Right lobe of liver (tissue), 6 donors: ENCODE data around the gene NDUFS3. TPM values are rescaled to one million over a fixed set of nuclear protein-coding genes. Genes with fewer than 3 reads are reported as not detected.
A peak's percentile ranks its signal among the peaks of the same experiment; 100 is the strongest.

ENCODE experiments used
- ATAC-seq, 4 donors: fragments of 200-7000 bp; cut with Tn5 transposase; one replicate each; pipeline ENCODE4 v1.9.1; 2020; ENCODE audit warnings: mild to moderate bottlenecking in 4 of 4, moderate library complexity in 4 of 4
- DNase-seq, 3 donors: peaks; one replicate each; pipeline ENCODE4 v3.0.0-alpha.2; 2020
- H3K27ac ChIP-seq, 3 donors: fragments of 200-600 bp; one replicate each; pipeline ENCODE4 v1.8.0; 2022
- H3K27me3 ChIP-seq, 2 donors: fragments of 200-600 bp; one replicate each; pipeline ENCODE4 v1.8.0; 2022
- H3K36me3 ChIP-seq, 4 donors: fragments of 200-600 bp; sonication (generic) in 1 of 4; one replicate each; pipeline versions ENCODE4 v1.5.1 to v1.8.0; 2017 to 2022; ENCODE audit warnings: control low read depth in 1 of 4
- H3K4me1 ChIP-seq, 4 donors: fragments of 200-600 bp; sonication (generic) in 1 of 4; one replicate each; pipeline versions ENCODE4 v1.5.1 to v1.8.0; 2017 to 2022; ENCODE audit warnings: control low read depth in 1 of 4
- H3K4me3 ChIP-seq, 3 donors: fragments of 200-600 bp; one replicate each; pipeline ENCODE4 v1.8.0; 2022
- H3K9me3 ChIP-seq, 4 donors: fragments of 200-600 bp; sonication (generic) in 1 of 4; one replicate each; pipeline versions ENCODE4 v1.5.1 to v1.8.0; 2017 to 2022; ENCODE audit warnings: control low read depth in 1 of 4
- POLR2A ChIP-seq: fragments of 450-650 bp; IDR thresholded peaks from one replicate; pipeline ENCODE4 v1.6.1; 2017; ENCODE audit warnings: antibody characterized with exemption, mild to moderate bottlenecking
- WGBS: methylation state at CpG from one replicate; pipeline ENCODE4 v1.1.6; 2018; ENCODE audit warnings: low coverage, low lambda C conversion rate; ENCODE audit not compliant: insufficient coverage; ENCODE audit errors: missing lambda C conversion rate; 5-methylcytosine and 5-hydroxymethylcytosine counted together
- intact Hi-C, 2 donors: fragments of 100-400 bp; cut with DNase I; formaldehyde crosslinking; loops; one replicate each; pipeline versions ENCODE4 v1.11.2 to v1.14.1; 2022
- small RNA-seq, 2 experiments: library from RNA; depleted of rRNA; stranded (forward); fragments of <200 nt; gene quantifications; one replicate each; pipeline ENCODE3, GENCODE V24; 2016
- total RNA-seq, 6 experiments: library from RNA; depleted of rRNA in 2 of 6; stranded (reverse); fragments of >200 nt in 2 of 6; fragmentation: NEBNext Ultra II Directional in 3 of 6; extraction: Animal tissue kit (Norgen Biotek cat#: 25700) in 3 of 6; gene quantifications; one replicate each; pipeline versions ENCODE4 v1.1.0 to v1.2.4, GENCODE V29; 2016 to 2023
- TF ChIP-seq, protein P1 (sequence below), 4 donors: fragments of 200-600 bp in 3 of 4; fragments of 450-650 bp in 1 of 4; IDR thresholded peaks; one replicate each; pipeline versions ENCODE4 v1.5.1 to v1.8.0; 2016 to 2022; ENCODE audit warnings: antibody characterized with exemption in 4 of 4, mild to moderate bottlenecking in 2 of 4
- donor health status: DM: no; HTN: yes; CAD: no.
- donor health status: DM: no; HTN: no; CAD: no.
- donor health status: DM: no; HTN: no; CAD: no.
- donor health status: DM: no; HTN: yes; CAD: no.
- donor health status: DM: no; HTN: yes; CAD: no.

The NDUFS3 gene
- total RNA-seq, 6 experiments from 2014 or later, result 53.3 to 64.1 (median 58.2) TPM

DNA sequence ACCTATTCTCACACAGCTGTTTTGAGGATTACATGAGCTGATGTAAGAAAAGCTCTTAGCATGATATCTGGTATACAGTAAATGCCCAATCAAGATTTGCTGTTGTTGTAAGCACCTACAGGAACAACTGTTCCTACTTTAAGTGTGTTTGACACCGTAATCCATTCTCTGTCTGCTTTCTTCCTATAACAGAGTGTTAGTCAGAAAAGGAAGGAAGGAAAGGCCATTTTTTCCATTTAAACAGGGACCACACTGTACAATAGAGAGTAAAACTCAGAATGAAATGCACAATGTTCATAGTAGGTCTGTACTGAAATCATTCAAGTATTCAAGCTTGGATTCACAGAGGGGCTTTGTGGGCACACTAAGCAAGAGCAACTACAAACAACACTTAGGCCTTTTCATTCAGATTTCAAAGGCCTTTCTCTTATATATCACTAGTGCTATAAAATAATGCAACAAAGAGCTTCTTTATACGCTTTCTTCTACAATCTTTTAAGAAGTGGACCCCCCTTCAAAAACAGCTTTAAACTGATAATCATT is 42.0 kb downstream of the NDUFS3 start:
- Histone ChIP-seq H3K4me1 (no peaks in the 10 kb centered on the region), H3K27ac (no peak overlapping the region), H3K4me3 (no peak overlapping the region), H3K27me3 (no peaks in the 10 kb centered on the region), H3K36me3 (peaks cover 0 to 93% (median 61%) of the 10 kb centered on the region in 4 donors), H3K9me3 (no peaks in the 10 kb centered on the region)
- intact Hi-C loops, result no loop called here
- no peak for DNase-seq
- 88% methylated on average over 2 of the region's 2 CpGs for WGBS
- no peak for TF ChIP-seq POLR2A
- TF ChIP-seq, protein P1, sequence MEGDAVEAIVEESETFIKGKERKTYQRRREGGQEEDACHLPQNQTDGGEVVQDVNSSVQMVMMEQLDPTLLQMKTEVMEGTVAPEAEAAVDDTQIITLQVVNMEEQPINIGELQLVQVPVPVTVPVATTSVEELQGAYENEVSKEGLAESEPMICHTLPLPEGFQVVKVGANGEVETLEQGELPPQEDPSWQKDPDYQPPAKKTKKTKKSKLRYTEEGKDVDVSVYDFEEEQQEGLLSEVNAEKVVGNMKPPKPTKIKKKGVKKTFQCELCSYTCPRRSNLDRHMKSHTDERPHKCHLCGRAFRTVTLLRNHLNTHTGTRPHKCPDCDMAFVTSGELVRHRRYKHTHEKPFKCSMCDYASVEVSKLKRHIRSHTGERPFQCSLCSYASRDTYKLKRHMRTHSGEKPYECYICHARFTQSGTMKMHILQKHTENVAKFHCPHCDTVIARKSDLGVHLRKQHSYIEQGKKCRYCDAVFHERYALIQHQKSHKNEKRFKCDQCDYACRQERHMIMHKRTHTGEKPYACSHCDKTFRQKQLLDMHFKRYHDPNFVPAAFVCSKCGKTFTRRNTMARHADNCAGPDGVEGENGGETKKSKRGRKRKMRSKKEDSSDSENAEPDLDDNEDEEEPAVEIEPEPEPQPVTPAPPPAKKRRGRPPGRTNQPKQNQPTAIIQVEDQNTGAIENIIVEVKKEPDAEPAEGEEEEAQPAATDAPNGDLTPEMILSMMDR (IDR thresholded peaks at IDR 0.05), result no peak
- no peak for ATAC-seq

DNA sequence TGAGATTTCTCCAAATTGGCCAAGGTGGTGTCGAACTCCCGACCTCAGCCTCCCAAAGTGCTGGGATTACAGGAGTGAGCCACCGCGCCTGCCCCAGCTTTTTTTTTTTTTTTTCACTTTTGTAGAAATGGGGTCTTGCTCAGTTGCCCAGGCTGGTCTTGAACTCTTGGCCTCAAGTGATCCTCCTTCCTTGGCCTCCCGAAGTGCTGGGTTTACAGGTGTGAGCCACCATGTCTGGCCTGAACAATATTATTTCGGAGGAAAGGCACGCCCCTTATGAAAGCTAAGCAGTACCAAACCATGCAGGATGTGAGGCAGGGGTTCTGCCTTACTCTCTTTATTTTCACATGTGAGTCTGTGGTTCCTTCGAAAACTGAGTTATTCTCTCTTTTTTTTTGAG is 47.4 kb downstream of the NDUFS3 start:
- no peaks in the 10 kb centered on the region for H3K9me3 ChIP-seq
- ATAC-seq (no peak), DNase-seq (no peak)
- H3K36me3 ChIP-seq, result peaks cover 4 to 99% (median 64%) of the 10 kb centered on the region in 4 donors
- no peak overlapping the region for H3K4me3 ChIP-seq
- no peaks in the 10 kb centered on the region for H3K27me3 ChIP-seq
- intact Hi-C loops, result no loop called here
- no peaks in the 10 kb centered on the region for H3K4me1 ChIP-seq
- WGBS, result 77% methylated on average over 4 of the region's 8 CpGs
- no peak for TF ChIP-seq POLR2A
- TF ChIP-seq, protein P1 (IDR thresholded peaks at IDR 0.05), result no peak
- H3K27ac ChIP-seq, result no peak overlapping the region

GRCh38 chr11:47628026-47628425 is 49.2 kb downstream of the NDUFS3 start:
- TF ChIP-seq, protein P1 (IDR thresholded peaks at IDR 0.05), result no peak
- H3K4me3 ChIP-seq, result no peak overlapping the region
- no peaks in the 10 kb centered on the region for H3K9me3 ChIP-seq

GRCh38 chr11:47631473-47631872 is 52.6 kb downstream of the NDUFS3 start:
- H3K27me3 ChIP-seq, result no peaks in the 10 kb centered on the region
- ATAC-seq (peak; percentile 44 to 62 (median 54)), DNase-seq (no peak)
- H3K4me1 ChIP-seq, result no peaks in the 10 kb centered on the region
- peaks cover 3 to 90% (median 54%) of the 10 kb centered on the region in 4 donors for H3K36me3 ChIP-seq
- H3K9me3 ChIP-seq, result no peaks in the 10 kb centered on the region
- intact Hi-C loops, result loop anchor here in 1 of 2 donors (10.0 kb wide), 1 partner anchor 123 kb away; no protein-coding TSS in a partner anchor
- TF ChIP-seq, protein P1 (IDR thresholded peaks at IDR 0.05), result no peak
- TF ChIP-seq POLR2A, result no peak
- peak overlapping the region in 1 of 3 donors; percentile 14 for H3K27ac ChIP-seq
- no peak overlapping the region for H3K4me3 ChIP-seq
- 33% methylated on average over 5 of the region's 5 CpGs for WGBS

More at GRCh38 chr11:47628026-47628425, 49.2 kb downstream of the NDUFS3 start:
- Histone ChIP-seq H3K4me1 (no peaks in the 10 kb centered on the region), H3K36me3 (peaks cover 4 to 90% (median 53%) of the 10 kb centered on the region in 4 donors), H3K27me3 (no peaks in the 10 kb centered on the region), H3K27ac (no peak overlapping the region)
- ATAC-seq (no peak), DNase-seq (no peak)
- intact Hi-C loops, result no loop called here
- WGBS, result 91% methylated on average over 4 of the region's 4 CpGs

Small RNA genes within 50 kb of the gene (small RNA-seq; reads per million reads assigned to genes)
- gene RN7SL652P (0 reads per million in 2 experiments), gene RNU5E-10P (0 reads per million in 2 experiments)

Other genes with a start within 250 kb of the NDUFS3 start
- under 1 TPM in 5 of 6 experiments, not detected in 1; 0.04 to 0.24 (median 0.13) TPM for gene MYBPC3, start 226.4 kb upstream of the NDUFS3 start, total RNA-seq
- 10 to 100 TPM in 3 of 6 experiments, 1 to 10 TPM in 3; 7.5 to 29.1 (median 10.1) TPM for gene SPI1, start 200.5 kb upstream of the NDUFS3 start, total RNA-seq
- 10 to 100 TPM in 5 of 6 experiments, 1 to 10 TPM in 1; 9.8 to 21.2 (median 13.1) TPM for gene SLC39A13, start 170.5 kb upstream of the NDUFS3 start, total RNA-seq
- 10 to 100 TPM; 52.5 to 98.1 (median 63.3) TPM for gene PSMC3, start 152.6 kb upstream of the NDUFS3 start, total RNA-seq
- gene RAPSN, start 129.9 kb upstream of the NDUFS3 start, total RNA-seq, result under 1 TPM in 3 of 6 experiments, not detected in 3; 0.15 to 0.49 (median 0.25) TPM
- 10 to 100 TPM; 66.3 to 86.5 (median 71.7) TPM for gene CELF1, start 25.9 kb upstream of the NDUFS3 start, total RNA-seq
- 100 to 1,000 TPM in 1 of 6 experiments, 10 to 100 TPM in 5; 14.7 to 118 (median 20.5) TPM for gene PTPMT1, start 13.5 kb upstream of the NDUFS3 start, total RNA-seq
- gene KBTBD4, start 104 bp upstream of the NDUFS3 start, total RNA-seq, result 1 to 10 TPM; 6.5 to 9.2 (median 7.3) TPM
- not detected for gene FAM180B, start 7.6 kb downstream of the NDUFS3 start, total RNA-seq
- under 1 TPM in 3 of 6 experiments, not detected in 3; 0.21 to 0.44 (median 0.26) TPM for gene C1QTNF4, start 15.3 kb downstream of the NDUFS3 start, total RNA-seq
- gene MTCH2, start 63.5 kb downstream of the NDUFS3 start, total RNA-seq, result 100 to 1,000 TPM; 123 to 179 (median 135) TPM
- 1 to 10 TPM in 4 of 6 experiments, under 1 TPM in 2; 0.43 to 5.8 (median 2.1) TPM for gene AGBL2, start 136.3 kb downstream of the NDUFS3 start, total RNA-seq
- 10 to 100 TPM; 20.2 to 43.3 (median 29.9) TPM for gene FNBP4, start 188.3 kb downstream of the NDUFS3 start, total RNA-seq